Measurements from ENCODE around the gene GUCY2C. TPM values are rescaled to one million over a fixed set of nuclear protein-coding genes. Genes with fewer than 3 reads are reported as not detected.

Gene GUCY2C
- total RNA-seq, 1 experiment from 2014 or later = not detected

DNA sequence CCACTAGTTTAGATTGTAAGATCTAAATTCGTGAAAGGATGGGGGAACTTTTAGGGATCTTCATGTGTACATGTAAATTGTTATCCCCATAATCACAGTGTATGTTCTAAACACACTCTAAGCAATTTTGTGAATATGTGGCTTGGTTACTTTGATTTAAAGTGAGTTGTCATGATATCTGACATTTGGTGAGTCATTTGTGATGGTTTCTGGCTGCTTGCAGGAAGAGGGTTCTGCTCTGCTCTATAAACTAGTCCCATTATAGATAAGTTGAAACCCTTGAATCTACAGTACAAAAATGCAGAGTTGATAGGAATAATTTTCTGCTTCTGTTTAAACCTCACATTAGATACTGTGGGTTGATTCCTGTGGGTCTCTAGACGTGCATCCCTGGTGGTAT lies 14.8 kb downstream of the GUCY2C start:
- DNase-seq (ENCODE audit: low spot score) = no peak

DNA sequence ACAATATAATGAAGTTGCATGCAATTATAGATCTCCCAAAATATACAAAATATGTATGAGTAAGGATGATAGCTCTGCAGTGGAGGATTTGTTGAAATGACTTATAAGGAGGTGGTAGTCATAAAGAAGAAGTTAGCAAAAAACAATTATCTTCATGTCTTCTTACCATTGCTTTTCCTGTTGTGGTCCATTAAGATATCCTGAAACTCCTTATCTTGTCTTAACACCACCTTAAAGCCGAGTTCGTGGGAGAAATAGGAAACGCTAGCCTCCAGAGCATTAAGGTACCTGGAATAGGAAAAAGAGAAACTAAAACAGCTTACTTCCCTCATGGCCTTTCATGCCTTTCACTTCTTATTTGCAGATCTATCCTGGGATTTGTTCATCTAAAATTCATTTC lies 15.2 kb downstream of the GUCY2C start:
- no peak for DNase-seq (ENCODE audit: low spot score)

DNA sequence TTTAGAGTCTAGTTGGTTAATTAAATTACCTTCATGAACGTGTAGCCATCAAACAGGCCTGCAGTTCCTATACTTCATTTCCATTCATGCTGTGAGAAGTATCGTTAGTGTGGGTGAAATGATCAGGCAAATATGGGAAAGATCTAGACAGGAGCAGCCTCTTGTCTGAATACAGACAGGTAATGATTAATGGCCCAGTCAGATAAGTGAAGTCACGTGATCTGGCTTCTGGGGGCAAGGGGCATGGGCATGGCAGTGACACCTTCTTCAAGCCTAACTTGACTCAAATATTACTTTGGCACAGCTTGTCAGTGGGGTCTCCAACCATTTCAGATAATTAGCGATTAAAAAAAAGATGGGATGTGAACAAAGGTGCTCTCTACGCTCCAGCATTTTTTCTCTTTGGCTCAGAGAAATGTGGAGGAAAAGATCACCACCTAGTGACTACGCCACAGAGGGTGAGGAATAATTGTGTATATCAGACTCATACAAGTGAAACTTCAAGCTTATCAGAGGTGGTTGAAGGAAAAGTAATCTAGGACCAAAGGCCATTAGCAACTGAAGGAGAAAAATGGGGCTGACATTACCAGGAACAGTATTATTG lies 17.8 kb downstream of the GUCY2C start:
- no peak for DNase-seq (ENCODE audit: low spot score)

DNA sequence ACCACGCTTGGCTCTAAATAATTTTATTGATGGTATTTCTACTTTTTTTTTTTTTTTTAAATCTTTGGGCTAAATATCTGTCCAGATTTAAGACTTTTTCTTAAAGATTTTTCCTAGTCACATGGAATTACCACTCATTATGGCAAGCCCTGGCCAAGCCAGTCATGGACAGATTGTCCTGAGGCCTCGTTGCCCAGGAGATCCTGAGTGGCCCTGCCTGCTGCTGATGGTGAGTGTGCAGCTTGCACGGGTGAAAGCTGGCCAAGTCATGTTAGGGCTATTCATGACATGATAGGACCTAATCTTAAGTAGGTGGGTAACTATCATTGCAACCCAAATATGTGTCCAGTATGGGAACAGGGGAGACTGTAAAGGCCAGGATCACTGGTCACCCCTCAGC lies 27.8 kb downstream of the GUCY2C start:
- no peak for DNase-seq (ENCODE audit: low spot score)

DNA sequence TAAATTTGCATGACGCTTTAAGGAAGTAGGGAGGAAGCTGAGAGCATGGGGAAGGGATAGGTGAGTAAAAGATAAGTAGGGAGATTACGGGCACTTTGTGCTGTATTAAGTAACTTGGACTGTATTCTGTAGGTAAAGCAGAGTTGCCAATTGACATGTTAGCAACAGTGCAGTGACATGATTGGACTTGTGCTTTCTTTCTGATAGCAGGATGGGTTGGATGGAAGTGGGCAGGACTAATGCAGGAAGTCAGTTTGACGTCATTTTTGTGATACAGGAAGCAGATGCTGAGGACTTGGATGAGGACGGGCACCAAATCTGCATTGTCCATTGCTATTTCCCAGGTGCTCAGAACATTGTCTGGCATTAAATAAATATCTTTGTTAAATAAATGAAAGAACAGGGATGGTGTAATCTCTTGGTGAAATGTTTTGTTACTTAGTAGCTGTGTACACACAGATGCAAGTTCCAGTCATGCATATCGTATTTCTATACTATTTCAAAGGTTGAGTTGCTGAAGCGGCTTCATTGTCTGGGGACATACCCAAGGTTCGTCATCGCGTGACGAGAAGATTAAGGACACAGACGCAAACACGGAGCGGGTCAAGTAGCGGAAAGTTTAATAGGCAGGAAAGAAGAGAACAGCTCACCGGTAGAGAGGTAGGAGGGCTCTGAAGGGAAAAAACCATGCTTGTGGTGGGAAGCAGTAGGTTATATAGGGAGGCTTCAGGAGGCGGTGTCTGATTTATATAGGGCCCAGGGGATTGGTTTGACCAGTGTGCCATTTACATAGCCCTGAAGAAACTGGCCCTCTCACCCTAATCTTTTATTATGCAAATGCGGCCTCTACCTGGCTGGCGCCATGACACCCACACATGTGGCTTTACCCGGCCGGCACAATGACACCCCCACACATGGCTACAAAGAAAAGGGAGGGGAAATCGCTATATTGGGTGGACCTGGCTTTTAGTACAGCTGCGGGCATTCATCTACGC lies 30.7 kb downstream of the GUCY2C start:
- DNase-seq (ENCODE audit: low spot score) = no peak

DNA sequence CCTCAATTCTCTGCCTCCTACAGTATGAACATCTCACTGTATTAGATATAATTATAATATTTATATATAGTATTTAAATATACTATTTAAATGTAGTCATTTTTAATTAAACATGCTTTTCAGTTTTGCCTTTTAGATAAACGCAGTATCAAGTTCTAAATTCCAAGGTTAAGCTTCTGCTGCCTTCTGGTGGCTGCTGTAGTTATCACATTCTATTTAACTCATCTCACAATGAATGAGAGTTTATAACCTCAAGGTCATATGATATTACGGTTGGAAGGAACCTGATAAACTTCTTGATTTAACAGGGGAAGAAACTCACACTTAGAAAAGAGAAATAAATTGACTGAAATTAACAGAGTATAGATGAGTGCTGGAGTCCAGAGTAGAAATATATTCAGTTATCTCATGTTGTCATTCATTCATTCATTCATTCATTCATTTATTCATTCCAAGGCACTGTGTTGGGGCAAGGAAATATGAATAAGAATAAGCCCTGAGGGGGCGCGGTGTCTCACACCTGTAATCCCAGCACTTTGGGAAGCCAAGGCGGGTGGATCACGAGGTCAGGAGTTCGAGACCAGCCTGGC lies 31.9 kb downstream of the GUCY2C start:
- DNase-seq (ENCODE audit: low spot score) = peak; percentile 8

DNA sequence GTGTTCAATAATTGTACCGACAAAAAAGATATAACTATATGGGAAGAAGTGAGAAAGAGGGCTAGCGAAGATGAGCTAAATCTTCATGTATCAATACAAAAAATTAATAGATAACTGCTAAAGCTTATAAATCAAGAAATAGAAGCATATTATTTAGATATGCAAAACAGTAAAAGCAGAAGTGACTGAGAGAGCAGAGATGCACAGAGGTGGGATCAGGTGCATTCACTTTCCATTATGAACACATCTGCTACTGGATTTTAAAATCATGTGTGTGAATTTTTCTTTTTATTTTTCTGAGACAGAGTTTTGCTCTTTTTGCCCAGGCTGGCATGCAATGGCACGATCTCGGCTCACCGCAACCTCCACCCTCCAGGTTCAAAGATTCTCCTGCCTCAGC lies 33.4 kb downstream of the GUCY2C start:
- no peak for DNase-seq (ENCODE audit: low spot score)

DNA sequence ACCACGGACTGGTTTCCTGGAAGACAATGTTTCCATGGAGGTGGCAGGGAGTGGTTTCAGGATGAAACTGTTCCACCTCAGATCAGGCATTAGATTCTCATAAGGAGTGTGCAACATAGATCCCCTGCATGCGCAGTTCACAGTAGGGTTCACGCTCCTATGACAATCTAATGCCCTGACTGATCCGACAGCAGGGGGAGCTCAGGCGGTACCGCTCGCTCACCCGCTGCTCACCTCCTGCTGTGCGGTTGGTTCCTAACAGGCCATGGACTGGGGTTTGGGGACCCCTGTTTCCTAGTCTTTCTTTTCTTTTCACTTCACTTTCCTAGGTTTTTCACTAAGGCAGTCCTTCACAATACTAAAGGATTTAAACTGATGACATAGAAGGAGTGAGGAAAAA lies 39.6 kb downstream of the GUCY2C start:
- no peak for DNase-seq (ENCODE audit: low spot score)

DNA sequence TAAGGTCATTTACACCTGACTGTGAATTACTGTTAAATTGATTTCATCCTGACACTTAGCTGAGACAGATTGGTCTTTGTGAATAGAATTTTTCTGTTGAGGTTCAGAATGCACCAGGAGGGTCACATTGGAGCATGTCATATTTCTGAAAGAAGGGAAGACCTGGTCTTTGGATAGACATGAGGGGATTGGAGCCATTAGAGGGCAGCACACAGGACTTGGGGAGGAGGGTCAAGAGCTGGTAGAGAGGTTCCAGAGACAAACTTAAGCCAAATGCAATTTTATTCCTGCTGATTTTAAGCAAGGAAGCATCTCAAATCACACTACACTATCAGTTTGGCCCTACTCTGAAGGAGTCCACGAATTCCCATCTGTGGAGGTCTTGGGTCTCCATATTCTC lies 41.1 kb downstream of the GUCY2C start:
- no peak for DNase-seq (ENCODE audit: low spot score)

DNA sequence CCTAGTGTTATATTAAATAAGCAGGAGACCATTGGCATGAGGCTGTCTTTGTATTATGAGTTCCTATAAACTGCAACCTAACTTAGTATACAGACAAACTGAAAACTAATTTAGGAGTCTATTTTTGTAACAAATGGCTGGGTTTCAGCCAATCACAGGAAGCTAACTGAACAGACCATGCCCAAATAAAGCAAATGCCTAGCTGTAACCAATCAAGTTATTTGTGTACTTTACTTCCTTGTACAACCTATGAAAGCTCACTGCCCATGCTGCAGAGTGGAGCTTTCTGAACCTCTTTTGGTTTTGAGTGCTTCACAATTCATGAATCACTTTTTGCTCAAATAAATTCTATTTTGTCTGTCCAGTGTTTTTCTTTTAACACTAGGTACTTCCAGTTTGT lies 41.6 kb downstream of the GUCY2C start:
- DNase-seq (ENCODE audit: low spot score) = no peak

DNA sequence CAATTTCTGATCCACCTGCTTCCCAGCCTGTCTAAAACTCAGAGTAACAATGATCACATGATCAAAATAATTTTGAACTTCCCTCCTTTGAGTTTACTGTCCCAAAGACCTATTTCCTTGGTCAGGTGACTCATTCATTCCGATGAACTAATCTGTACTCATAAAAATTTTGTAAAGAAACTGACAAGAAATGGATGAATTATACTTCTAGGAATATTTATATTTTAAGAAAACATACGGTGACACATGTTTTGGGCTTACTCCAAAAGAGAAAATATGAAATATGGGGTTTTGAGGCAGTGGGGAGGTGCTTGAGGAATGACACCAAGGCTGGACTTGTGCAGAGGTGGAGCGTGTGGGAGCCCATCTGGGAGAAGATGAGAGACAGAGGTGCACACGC lies 42.0 kb downstream of the GUCY2C start:
- no peak for DNase-seq (ENCODE audit: low spot score)

DNA sequence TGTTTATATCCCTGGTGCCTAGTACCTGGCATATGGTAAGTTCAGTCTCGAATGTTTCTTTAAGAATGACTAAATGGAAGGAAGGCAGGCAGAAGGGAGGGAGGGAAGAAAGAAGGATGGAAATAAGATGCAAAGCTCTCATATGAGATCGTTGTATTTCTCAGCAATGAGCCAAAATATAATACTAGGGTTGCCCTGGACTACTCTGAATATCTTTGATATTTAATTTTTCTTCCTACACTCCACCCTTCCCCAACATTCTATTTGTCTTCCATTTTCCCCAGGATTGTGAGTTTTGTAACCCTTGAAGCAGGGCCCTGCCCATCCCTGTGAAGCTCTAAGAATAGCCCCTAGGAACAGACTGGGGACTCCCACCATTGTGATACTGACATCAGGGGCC lies 43.9 kb downstream of the GUCY2C start:
- DNase-seq (ENCODE audit: low spot score) = no peak

DNA sequence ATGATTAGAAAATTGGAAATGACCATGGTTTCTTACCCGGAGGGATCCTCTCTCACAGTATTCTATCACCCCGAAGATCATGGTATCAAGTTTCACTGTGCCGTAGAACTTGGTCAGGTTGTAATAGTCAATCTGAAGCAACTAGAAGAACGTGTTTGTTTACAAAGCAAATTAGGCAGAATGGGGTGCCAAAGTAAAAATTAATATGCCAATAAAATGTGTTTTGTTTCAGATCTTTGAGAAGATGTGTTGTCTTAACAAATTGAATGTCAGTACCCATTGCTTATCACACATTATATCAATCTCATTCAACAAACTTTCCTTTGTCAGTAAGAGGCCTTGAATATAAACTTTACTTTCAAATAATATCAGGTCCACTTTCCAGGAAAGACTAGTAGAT lies 45.0 kb downstream of the GUCY2C start:
- no peak for DNase-seq (ENCODE audit: low spot score)

DNA sequence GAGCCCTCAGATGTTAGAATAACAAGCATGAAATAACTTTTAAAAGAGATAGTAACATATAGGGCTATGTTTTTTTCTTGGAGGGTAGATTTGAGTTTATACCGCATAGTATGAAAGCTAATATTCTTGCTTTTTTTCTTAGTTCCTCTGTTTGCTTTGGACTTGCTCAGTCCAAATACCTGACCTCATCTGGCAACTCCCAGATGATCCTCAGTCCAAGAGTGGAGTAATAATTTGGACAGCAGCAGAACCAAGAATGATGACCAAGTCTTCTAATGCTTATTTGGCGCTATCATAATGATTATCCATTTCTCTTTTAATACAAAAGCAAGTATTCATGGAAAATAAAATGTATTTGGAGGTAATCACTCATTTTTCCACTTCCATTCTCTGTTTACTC lies 45.6 kb downstream of the GUCY2C start:
- no peak for DNase-seq (ENCODE audit: low spot score)

DNA sequence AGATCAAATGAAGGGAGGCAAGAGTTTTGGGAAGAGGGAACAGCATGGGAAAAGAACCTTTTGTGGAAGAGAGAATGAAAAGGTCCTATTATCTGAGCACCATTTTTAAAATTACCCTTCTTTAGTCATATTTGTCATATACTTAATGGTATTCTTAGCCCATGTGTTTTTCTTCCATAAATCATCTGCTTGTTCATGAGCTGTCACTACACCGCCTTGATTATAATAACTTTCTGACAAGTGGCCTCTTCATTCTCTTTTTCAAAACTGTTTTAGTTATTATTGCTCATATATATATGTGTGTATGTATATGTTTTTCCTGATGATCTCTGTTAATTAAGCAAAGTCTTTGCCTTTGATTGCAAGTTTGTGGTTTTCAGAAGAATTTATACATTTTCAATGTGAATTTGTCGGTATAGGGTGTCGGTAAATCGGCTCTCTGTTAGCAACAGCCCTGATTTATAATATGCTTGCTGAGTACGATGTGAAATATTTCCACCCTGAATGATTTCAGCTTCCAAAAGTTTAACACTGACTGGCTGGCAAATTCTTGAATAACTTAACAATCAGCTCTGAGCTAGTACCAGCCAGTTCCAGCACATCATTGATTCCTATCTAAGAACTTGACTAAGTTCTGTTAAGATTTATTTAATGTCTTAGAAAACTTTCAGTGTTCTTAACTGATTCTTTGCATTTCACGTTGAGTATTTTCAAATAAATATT lies 49.2 kb downstream of the GUCY2C start:
- DNase-seq (ENCODE audit: low spot score) = no peak

DNA sequence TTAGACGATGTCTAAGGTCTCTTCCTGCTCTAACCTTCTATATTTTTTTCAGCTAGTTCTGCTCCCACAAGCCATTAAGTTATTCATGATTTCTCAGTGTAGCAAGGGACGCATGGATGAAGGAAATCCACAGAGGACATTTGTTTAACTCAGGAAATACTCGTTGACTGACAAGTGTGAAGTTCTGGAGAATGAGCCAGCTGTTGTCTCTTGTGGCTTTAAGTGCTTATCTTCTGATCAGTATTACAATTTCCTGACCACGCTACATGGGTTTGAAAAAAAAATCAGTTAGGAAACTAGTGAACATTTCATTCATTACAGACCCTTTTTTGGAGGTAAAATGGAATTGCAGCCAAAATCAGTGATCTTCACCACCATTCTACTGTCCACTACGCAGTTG lies 53.1 kb downstream of the GUCY2C start:
- DNase-seq (ENCODE audit: low spot score) = no peak

DNA sequence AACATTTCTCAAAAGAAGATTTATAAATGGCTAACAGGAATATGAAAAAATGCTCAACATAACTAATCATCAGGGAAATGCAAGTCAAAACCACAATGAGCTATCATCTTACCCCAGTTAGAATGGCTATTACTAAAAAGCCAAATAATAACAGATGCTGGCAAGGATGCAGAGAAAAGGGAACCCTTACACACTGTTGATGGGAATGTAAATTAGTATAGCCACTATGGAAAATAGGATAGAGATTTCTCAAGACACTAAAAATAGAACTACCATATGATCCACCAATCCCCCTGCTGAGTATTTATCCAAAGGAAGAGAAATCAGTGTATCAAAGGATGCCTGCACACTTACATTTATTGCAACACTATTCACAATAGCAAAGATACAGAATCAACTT lies 58.3 kb downstream of the GUCY2C start:
- no peak for DNase-seq (ENCODE audit: low spot score)

DNA sequence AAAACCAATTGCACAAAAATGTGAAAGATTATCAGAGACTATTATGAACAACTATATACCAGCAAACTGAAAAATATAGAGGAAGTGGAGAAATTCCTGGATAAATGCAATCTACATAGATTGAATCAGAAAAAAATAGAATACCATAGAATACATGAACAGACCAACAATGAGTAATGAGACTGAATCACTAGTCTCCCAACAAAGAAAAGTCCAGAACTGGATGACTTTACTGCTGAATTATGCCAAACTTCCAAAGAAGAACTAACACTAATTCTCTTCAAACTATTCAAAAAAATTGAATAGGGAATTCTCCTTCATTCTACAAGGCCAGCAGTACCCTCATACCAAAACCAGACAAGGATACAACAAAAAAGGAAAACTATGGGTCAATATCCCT lies 60.6 kb downstream of the GUCY2C start:
- no peak for DNase-seq (ENCODE audit: low spot score)

DNA sequence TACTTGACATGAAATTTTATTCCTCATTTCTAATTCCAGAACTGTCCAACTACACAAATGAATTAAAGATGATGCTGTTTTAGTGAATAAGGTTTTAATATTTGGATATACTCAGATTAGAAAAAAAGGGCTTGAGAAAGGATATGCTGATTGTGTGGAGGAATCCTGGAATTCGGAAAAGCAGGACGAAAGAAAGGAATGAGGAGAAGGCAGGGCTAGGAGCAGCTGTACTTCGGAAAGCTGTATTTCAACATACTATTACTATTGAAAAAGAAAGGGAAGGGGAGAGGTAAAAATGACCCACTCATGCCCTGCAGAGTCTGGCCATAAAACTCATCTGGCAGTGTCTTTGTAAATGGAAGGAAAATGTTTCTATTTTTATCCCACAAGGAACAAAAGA lies 65.6 kb downstream of the GUCY2C start:
- DNase-seq (ENCODE audit: low spot score) = no peak

DNA sequence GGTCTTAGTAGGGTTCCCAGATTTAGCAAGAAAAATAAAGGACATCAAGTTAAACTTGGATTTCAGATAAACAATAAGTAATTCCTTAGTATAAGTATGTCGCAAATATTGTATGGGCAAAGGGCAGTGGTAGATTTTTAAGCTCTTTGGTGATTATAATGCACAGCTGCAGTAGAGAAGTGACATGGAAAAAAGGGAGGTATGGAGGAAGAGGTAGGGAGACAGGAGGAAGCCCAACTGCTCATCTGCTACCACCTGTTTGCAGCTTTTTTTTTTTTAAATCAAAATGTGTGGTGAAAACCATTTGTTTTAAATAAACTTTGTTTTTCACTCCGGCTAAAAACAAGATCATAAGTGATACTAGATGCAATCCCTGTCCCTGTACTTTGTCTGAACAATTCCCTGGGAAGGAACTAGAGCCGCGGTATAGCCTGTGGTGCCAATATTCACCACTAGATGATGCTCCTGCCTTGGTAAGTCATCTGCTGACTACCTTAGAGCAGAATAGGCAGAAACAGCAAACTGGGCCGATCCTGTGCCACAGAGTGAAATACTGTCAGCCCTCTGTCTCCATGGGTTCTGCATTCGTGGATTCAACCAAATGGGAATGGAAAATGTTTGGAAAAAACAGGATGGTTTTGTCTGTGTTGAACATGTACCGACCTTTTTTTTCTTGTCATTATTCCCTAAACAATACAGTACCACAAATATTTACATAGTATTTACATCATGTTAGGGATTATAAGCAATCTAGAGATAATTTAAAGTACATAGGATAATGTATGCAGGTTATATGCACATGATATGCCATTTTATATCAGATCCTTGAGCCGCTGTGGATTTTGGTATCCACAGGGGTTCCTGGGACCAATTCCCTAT lies 66.3 kb downstream of the GUCY2C start:
- DNase-seq (ENCODE audit: low spot score) = peak; percentile 50

DNA sequence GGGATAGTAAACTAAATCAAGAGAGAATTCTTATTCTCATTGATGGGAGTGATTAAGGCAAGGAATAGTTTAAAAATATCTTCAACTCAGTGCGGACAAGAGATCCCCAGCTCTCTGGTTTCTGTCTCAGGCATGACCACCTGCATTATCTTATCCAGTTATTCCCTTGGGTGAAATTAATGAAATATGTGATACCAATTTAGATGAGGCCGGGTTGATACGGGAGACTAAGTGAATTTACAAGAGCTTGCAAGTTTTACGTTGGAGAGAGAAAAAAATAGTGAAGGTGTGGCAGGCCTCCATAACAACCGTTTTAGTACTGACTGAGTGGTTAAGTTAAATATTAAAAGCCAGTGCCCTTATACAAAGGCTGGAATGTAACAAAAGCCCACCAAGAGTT lies 67.6 kb downstream of the GUCY2C start:
- no peak for DNase-seq (ENCODE audit: low spot score)
